Activated CD8-positive, alpha-beta memory T cell treated with anti-CD3 and anti-CD28 coated beads for 4 hours (primary cell): ENCODE data around the gene BCL2L11.

Experiments used
- DNase-seq, 2 donors: peaks; one replicate each; pipeline ENCODE4 v3.0.0-alpha.2; 2020; ENCODE audit warnings: low read depth in 2 of 2

BCL2L11 gene

DNA sequence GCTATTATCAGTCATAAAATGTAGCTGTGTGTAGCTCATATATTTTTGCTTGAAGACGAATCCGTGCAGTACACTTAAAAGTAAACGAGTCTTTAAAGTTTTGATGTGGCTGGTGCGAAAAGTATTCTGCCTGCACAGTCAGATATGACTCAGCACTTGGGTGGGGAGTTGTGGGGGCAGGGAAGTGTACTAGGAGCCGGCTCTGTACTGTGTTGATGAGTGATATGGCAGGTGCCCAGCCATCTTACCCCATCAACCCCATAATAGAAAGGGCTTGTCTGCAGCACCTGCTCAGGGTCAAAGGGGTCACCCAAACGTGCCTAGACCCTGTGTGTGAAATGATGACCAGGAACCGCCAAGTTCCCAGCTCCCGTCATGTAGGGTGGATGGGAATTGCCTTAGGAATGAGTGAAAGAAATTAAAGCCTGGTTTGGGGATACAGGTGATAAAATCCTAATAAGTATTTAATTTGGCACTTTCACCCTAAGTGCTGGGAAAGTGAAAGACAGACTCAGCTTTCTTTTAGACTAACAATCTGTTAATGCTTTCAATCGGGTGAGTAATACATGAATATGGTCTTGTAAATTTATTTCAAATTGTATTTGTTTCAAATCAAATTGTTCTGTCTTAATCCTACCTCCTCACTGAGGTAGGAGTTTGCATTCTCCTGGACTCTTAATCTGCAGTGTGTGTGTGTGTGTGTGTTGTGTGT lies 48.0 kb downstream of the BCL2L11 start:
- peak; percentile 31 to 59 for DNase-seq

DNA sequence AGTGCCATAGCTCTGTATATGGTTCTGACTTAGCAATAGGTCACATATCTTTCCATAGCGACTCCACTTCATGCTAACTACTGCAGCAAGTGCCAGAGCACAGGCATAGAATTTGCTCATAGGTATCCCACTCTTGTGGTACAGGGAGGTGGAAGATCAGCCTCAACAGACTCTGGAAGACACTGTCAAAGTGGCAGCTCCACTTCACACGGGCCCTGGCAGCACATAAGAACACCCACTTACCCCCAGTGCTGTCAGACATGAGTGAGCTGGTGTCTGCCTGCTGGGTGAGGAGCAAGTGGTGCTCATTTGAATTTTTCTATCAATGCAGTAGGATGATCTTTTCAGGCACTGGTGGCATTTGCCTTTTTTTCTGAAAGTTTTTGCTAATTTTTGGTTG lies 48.6 kb downstream of the BCL2L11 start:
- no peak for DNase-seq

DNA sequence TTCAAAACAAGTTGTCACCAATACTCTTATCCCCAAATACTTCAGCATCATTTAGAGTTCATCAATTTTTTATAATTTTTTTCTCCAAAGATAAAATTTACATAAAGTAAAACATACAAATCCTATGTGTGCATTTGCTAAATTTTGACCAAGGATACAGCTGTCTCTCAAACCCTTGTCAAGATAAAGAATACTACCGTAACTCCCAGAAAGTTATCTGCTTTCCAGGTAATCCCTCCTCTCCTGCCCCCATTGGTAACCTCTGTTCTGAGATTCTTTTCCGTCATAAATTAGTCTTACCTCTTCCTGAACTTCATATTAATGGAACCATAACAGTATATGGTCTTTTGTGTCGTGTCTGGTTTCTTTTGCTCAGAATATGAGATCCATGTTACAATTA lies 49.2 kb downstream of the BCL2L11 start:
- DNase-seq: no peak

DNA sequence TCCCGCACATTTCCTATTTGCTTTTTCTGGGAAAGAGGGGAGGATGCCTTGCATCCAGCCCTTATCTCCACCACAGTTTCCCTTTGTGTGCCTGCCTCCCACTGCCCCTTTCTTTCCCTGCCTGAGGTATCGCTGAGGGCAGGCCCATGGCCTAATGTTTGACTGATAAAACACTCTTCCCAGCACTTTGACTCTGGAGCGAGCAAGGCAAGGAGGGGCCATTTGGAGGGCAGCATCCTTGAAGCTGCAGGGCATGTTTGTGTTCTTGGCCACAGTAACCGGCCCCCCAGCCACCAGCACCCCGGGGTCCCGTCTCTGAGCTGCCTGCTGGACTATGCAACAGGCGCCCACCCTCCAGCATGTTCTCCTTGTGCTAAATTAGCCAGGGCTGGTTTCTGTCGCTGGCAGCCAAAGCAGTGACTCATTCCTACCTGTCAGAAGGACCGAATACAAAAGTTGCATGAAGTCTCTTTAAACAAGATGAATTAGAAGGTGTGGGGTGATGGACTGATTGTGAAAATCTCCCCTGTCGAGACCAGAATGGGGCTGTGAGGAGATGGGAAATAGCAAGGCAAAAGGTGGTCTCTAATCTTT lies 50.7 kb downstream of the BCL2L11 start:
- no peak for DNase-seq

DNA sequence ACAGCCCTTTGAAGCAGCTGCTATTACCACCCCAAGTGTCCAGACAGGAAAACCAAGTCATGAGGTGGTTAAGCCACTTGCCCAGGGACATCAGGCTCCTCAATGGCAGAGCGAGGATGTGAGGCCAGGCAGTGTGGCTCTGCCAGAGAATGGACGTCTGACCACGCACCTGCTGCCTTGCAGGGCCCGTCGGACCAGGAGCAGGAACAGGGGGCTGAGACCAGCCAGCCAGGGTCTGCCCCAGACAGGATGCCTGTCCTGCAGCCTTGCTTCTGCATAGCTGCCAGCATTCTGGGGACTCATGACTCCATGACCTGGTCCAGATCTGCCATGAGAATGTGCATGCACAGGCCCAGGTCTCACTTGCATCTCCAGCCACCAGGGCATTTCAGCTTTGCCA lies 52.0 kb downstream of the BCL2L11 start:
- no peak for DNase-seq

DNA sequence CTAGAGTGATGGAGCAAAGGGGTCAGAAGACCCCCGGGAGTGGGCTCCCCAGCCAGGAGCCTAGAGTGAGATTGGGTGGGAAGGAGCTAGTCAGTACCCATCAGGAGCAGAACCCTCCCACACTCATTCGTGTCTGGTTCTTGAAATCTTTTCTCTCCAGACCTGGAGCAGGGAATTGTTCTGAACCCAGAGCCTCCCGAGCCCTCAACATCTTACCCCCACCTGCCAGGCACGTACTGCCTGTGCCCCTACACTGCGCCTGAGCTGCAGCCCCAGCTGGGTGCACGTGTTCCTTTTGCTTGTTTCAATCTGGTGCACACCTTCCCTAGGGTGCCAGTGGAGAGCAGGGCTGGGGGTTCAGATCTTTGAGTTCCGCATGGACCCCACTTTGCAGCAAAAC lies 52.6 kb downstream of the BCL2L11 start:
- DNase-seq: no peak

DNA sequence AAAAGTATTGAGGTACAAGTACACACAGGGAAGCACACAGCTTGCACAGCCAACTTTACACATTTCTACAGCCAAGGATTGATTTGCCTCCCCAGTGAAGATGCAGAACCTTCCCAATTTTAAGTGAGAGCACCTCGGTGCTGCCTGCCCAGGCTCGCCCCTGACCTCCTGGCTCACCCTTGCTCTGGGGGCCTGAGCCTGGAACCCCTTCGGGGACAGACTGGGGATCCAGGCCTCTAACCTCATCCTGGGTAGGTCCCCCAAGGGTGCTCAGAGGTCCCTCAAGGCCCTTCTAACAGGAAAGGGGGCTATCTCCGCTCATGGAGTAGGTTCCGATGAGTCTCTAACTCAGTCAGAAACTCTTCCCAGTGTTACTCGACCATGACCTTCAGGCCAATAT lies 53.1 kb downstream of the BCL2L11 start:
- no peak for DNase-seq

DNA sequence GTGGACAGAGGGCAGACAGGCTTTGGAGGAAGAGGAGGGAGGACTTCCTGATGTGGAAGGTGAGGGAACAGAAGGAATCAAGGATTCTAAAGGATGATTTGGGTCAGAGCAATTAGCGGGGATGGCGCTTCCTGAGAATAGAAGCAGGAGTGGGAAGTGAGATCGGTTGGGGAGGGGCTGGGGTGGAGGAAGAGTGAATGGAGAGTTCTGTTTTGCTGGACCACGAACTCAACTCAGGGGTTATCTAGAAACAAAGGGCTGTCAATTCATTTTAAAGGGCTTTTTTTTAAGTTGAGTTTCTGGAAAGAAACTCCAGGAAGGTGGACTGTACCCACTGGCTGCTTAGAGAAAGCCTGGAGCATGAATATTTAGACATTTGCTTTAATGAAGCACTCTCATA lies 54.9 kb downstream of the BCL2L11 start:
- no peak for DNase-seq

DNA sequence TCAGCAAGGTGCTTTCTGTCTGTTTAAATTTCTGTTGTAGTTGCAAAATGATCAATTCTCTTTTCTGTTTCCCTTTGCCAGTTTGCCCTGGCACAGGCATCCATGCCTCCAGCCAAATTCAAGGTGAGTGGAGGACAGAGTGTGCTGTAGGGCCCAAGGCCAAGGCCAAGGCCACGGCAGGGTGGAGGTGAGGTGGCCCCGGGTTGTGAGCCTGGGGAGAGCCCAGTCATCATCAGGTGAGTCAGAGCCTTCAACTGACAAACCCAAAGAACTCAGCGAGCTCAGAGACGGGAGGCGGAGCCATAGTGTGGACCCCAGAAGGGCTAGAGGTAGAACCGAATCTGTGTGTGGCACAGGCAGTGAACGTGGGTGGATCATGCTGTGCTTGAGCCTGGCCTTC lies 55.7 kb downstream of the BCL2L11 start:
- DNase-seq: no peak

DNA sequence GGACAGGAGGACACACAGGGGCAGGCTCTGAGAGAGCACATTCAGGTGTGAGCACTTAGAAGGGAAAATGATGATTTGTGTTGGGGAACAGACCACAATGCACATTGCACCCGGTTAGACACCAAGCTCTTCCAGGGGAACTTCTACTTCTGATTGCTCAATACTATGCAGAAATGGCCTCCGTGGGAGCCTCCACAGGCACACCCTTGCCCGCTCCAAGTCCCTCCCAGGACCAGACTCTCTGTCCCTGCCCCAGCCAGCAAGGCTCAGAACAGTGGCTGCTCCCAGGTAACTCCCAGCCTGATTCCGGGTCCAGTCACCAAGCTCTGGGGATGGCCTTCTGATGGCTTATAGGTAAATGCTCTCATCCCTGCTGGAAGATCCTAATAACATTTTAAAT lies 56.2 kb downstream of the BCL2L11 start:
- DNase-seq: no peak

DNA sequence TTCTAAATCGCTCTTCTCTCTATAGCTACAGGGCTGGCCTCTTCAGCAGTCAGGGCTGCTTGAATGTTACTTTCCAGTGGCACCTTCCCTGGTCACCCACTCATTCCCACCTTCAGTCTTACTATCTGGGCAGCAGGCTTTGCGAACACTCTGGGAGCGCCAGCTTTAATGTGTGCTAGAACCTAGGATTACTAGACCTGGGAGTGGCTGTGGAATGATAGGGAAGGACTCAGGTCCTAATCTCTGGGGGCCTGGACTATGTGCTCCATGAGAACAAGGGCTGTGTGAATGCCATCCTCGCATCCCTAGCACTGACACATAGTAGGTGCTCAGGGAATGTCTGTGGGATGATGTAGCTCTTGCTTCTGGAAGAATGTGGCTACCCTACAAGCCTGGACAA lies 57.6 kb downstream of the BCL2L11 start:
- DNase-seq: no peak

DNA sequence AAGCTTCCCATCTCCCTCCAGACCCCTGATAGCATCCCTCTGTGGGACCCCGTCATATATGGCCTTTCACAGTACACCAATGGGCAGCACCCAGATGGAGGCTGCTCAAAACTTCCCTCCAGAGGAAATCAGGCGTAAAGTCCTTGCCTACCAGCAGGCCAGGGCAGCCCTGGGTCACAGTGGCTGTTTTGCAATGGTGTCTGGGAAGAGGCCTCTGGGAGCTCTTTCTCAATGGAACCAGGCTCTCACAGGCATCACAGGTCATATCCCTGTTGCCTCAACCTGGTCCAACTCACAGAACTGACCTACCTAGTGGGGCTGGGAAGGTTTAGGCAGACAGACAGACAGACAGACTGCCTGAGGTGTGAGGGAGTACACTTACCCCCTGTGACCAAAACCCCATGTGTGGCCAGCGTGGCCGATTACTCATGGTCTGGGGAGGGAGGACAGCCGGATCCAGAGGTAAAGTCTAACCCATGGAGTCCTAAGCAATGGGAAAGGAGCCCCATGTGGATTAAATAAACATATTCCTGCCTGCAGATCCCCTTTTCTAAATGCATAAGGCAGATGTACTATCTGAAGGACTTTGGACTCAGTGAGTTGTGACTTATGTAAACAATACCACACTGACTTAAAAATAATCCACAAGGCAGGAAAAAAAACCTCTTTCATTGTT lies 58.2 kb downstream of the BCL2L11 start:
- DNase-seq: no peak

DNA sequence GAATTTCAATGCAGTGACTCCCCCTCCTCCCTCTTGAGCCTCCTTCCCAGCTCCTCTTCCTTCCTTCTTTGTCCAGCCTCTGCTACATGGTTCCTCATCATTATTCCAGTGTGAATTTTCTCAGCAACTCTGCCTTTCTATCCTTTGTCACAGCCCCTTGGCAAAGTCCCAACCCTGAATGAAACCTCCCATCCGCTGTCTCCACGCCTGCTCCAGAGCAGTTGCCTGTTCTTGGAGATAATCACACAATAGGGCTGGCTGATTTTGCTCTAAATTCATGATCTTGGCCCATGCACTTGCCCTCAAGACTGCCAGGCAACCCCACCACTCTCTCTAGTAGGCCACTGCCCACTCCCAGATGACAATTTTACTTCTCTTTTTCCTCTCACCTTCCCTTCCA lies 61.4 kb downstream of the BCL2L11 start:
- DNase-seq: no peak

DNA sequence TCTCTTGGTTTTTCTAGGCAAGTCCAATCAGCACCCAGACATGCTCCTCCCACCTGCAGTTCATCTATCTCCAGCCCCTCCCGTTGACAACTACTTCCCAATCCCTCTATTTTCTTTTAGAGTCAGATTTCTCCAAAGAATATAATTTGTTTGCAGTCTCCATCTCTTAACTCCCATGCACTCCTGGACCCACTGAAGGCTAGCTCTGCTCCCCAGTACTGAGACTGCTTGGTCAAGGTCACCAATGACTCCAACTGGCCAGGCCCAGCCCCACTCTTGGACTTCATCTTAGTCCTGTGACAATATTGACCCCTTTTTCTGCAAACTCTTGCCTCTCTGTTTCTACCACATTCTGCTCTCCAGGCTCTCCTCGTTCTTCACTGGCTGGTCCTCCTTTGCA lies 62.0 kb downstream of the BCL2L11 start:
- no peak for DNase-seq

DNA sequence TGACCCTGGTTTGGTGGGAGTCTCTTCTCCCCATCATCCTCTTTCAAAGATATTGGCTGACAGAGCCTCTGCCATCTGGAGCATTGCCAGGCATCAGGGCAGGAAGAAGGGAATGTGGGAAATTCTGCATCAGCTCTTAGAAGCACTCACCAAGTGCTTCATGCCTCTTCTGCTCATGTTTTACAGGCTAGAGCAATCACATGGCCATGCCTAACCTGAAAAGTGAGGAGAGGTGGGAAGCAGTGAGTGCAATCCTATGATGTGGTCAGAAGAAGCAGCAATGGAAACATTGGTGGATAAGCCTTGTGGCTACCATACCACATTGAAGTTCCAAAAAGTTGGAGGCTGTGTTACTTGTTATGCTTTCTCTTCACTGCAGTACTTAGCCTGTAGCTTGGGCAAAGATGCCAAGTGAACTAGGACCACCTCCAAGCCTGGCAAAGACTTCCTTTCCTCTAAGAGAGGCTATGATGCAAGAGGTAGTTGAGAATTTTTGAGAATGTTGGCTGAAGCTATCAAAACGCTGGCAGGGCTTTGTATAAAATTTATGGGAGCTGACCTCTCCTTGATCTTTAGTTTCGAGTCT lies 64.1 kb downstream of the BCL2L11 start:
- DNase-seq: no peak

DNA sequence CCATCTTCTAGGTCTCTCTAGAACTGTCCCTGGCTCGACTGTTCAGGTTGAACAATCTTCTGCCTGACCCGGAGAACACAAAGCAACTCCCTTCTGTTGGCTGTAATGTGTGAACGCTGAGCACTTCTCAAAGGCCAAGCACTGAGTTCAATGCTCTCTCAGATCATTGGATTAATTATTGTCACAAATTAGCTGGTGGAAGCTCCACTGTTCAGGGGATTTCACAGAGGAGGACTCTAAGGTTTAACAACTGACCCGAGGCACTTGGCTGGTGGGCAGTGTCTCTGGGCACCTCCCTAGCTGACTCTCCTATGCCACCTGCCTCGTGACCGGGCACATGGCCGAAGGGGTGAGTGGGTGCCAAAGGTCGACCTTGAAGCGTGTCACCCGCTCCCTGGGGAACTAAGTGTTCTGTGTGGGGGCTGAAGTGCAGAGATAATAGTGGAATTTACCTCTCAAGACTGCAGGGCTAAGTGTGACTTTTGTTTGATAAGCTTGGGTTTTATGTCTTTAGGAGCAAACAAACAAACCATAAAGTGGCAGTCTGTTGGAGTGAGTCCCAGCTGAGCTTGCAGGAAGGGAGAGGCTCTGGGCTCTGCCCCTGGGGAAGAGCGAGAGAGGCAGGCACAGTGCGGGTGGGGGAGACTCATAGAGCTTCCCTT lies 64.8 kb downstream of the BCL2L11 start:
- DNase-seq: no peak

DNA sequence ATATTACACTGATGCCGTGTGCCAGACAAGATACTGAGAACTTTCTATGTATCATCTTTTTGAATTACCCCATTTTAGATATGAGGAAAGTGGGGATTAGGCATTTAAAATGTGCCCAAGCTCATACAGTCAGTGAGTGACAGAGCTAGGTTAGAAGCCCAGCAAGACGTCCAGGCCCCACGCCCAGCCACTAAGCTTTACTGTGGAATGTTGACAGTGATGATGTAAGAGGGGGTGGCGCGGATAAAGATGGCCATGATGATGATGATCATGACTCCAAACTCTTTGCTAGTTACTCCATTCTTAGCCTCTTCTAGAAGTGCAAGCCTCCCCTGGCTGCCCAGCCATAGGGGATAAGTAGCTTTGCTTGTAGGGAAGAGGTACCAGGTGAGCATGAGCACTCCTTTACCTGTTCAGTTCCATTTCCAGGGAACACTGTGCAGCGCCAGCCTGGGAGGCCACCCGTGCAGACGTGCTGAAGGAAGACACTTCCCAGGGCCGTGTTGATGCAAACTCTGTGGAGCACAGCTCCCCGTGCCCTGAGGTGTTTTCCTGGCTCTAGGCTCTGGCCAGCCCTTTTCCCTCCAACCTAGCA lies 65.5 kb downstream of the BCL2L11 start:
- no peak for DNase-seq

DNA sequence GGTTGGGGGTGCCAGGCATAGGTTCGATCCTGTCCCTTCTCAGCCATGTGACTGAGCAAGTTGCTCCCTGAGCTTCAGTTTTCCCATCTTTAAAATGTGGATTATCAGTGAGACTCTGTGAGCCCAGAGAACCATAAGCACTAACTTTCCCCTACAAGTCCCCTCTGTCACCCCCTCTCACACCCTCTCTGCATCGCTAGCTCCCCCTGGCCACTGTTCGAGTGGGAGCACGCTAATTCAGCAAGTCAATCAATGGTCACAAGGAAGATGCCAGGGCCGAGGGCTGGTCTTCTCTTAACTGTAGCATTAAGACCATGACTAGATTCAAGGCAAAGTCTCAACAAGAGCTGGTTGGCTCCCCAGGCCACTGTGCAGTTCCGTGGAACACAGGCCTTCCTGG lies 66.2 kb downstream of the BCL2L11 start:
- no peak for DNase-seq

DNA sequence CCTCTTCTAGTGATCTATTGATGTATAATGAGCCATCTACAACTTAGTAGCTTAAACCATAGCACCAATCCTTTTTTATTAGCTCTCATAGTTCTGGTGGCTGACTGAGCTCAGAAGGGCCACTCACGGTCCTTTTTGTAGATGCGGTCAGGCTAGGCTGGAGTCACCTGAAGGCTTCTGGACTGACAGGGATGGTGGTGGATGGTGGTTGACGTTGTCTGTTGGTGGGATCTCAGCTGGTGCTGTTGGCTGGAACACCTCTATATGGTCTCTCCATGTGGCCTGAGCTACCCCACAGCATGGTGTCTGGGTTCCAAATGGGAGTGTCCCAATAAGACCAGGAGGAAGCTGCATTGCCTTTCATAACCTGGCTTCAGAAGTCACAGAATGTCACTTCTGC lies 68.0 kb downstream of the BCL2L11 start:
- no peak for DNase-seq

DNA sequence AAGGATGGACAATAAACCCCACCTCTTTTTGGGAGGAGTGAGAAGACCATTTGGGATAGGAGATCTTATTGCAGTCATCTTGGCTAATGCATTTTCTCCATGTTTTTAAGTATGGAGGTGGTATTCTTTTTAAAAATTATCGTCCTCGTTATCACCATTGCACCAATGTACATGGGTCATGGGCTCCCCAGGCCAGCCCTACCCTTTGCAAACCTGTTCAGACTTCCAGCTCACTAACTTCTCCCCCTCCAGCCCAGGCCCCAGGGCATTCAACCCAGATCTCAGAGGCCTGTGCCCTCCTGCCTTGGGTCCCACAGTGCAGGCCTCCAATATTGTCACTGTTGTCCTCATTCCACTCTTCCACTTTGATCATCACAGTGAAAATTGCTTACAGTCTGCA lies 68.4 kb downstream of the BCL2L11 start:
- DNase-seq: no peak

DNA sequence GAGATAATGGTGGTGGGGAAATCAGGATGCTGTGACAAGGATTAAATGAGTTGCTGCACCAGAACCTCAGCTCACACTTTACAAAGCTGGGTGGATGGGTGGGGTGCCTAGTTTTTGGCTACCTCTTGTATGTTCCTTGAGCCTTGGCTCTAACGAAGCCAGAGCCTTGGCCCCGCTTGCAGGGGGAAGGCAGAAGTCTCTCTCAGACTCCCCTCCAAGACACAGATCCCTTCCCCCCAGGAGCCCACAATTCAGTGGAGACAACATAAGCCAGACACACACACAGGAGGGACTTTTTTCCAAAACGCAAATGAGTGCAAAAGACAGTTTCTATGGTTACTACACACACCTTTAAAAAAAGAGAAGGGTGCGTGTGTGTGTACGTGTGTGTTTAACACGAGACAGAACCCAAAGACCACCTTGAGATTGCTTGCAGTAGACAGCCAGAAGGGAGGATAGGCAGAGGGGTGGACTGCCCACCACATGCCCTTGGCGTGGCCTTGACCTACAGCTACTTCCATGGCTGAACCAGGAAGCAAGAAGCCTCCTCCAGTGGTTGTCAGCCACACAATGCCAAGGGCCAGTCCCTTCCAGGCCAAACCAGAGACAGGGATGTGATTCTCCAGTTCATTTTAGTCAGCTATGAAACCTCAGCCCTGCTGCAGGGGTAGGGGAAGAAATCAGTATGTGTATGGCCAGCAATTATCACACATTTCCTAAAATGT lies 70.3 kb downstream of the BCL2L11 start:
- no peak for DNase-seq
